ENCODE measurements around the gene ERICH6B.

ERICH6B gene

DNA sequence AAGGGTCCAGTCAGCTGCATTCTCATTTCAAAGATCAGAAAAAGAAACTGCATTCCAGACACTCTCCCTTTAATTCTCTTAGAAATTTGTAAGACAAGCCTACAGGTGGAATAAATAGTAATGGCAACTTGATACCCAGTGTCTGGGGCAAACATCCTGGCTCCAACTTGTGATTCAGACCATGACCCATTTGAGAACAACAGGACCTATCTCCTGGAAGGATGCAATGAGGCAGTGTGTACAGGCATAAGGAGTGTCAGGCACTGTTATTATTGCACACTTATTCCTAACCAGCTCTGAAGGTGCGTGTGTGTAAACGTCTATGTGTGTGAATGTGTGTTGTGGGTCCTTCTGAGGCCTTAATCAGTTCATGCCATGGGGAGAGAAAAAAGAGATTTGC is 13.9 kb downstream of the ERICH6B start:
- peaks cover 3 to 7% of the 10 kb centered on the region in 2 donors for H3K27me3 ChIP-seq (ENCODE audit: control insufficient read depth in 1 of 2, insufficient read depth in 2 of 2, low read length in 2 of 2)
- H3K9me3 ChIP-seq (ENCODE audit: control insufficient read depth in 2 of 2, low read length in 2 of 2) = no peaks in the 10 kb centered on the region
- H3K36me3 ChIP-seq (ENCODE audit: control insufficient read depth in 2 of 2, insufficient read depth in 2 of 2, low read length in 2 of 2) = no peaks in the 10 kb centered on the region
- H3K9ac ChIP-seq (ENCODE audit: low read length in 2 of 2) = no peak overlapping the region
- no peak overlapping the region for H3K27ac ChIP-seq (ENCODE audit: low read length)
- H3K4me1 ChIP-seq (ENCODE audit: control insufficient read depth, insufficient read depth, low read length) = no peaks in the 10 kb centered on the region
- no peak overlapping the region for H3K4me3 ChIP-seq (ENCODE audit: low read length in 2 of 2)

DNA sequence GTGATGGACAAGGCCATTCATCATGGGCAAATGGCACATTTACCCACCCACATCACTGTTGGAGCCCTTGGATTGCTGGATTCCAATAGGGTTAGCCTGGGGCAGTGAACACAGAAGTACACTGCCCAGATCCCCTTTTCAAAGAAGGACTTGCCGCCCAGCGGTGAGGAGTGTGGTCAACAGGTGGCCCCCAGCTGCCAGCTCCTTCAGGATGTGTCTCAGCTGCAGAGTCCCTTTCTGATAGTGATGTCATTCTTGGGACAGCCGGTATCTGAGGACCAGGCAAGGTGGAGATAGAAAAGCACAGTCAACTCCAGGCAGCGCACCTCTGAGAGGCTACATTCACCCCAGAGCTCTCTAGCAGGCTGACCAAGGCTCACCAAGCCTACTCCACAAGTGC is 16.9 kb downstream of the ERICH6B start:
- H3K36me3 ChIP-seq (ENCODE audit: control insufficient read depth in 2 of 2, insufficient read depth in 2 of 2, low read length in 2 of 2) = no peaks in the 10 kb centered on the region
- no peak overlapping the region for H3K9ac ChIP-seq (ENCODE audit: low read length in 2 of 2)
- no peaks in the 10 kb centered on the region for H3K4me1 ChIP-seq (ENCODE audit: control insufficient read depth, insufficient read depth, low read length)
- no peaks in the 10 kb centered on the region for H3K9me3 ChIP-seq (ENCODE audit: control insufficient read depth in 2 of 2, low read length in 2 of 2)
- H3K27me3 ChIP-seq (ENCODE audit: control insufficient read depth in 1 of 2, insufficient read depth in 2 of 2, low read length in 2 of 2) = peaks cover 3 to 7% of the 10 kb centered on the region in 2 donors
- H3K4me3 ChIP-seq (ENCODE audit: low read length in 2 of 2) = no peak overlapping the region
- no peak overlapping the region for H3K27ac ChIP-seq (ENCODE audit: low read length)

GRCh38 chr13:45596800-45597475 is 18.6 kb downstream of the ERICH6B start:
- no peaks in the 10 kb centered on the region for H3K4me1 ChIP-seq (ENCODE audit: control insufficient read depth, insufficient read depth, low read length)
- no peak overlapping the region for H3K4me3 ChIP-seq (ENCODE audit: low read length in 2 of 2)
- peaks cover 3 to 7% of the 10 kb centered on the region in 2 donors for H3K27me3 ChIP-seq (ENCODE audit: control insufficient read depth in 1 of 2, insufficient read depth in 2 of 2, low read length in 2 of 2)
- no peak overlapping the region for H3K27ac ChIP-seq (ENCODE audit: low read length)
- no peaks in the 10 kb centered on the region for H3K9me3 ChIP-seq (ENCODE audit: control insufficient read depth in 2 of 2, low read length in 2 of 2)
- H3K9ac ChIP-seq (ENCODE audit: low read length in 2 of 2) = no peak overlapping the region
- no peaks in the 10 kb centered on the region for H3K36me3 ChIP-seq (ENCODE audit: control insufficient read depth in 2 of 2, insufficient read depth in 2 of 2, low read length in 2 of 2)

DNA sequence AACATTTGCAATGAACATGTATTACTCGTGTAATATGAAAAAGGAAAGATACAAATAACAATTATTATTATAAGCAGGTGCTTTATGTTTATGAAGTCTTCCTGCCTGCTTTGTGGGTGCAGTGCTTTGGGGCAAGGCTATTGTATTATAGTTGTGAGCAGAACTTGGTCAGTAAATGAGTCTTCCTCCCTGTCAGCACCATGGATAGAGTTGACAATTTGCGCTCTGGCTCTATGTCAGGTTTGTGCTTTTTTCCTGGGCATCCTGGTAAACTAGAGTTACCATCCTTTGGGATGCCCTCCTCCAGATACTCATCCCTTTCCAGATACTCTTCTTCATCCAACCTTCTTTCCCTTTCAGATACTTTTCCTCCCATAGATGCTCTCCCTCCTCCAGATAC is 19.6 kb downstream of the ERICH6B start:
- Histone ChIP-seq H3K27ac (ENCODE audit: low read length) (no peak overlapping the region), H3K4me1 (ENCODE audit: control insufficient read depth, insufficient read depth, low read length) (no peaks in the 10 kb centered on the region), H3K9me3 (ENCODE audit: control insufficient read depth in 2 of 2, low read length in 2 of 2) (no peaks in the 10 kb centered on the region), H3K27me3 (ENCODE audit: control insufficient read depth in 1 of 2, insufficient read depth in 2 of 2, low read length in 2 of 2) (peaks cover 3 to 7% of the 10 kb centered on the region in 2 donors), H3K9ac (ENCODE audit: low read length in 2 of 2) (no peak overlapping the region), H3K4me3 (ENCODE audit: low read length in 2 of 2) (no peak overlapping the region), H3K36me3 (ENCODE audit: control insufficient read depth in 2 of 2, insufficient read depth in 2 of 2, low read length in 2 of 2) (no peaks in the 10 kb centered on the region)

GRCh38 chr13:45594764-45595163 is 20.8 kb downstream of the ERICH6B start:
- Histone ChIP-seq H3K36me3 (ENCODE audit: control insufficient read depth in 2 of 2, insufficient read depth in 2 of 2, low read length in 2 of 2) (no peaks in the 10 kb centered on the region), H3K27ac (ENCODE audit: low read length) (no peak overlapping the region), H3K4me3 (ENCODE audit: low read length in 2 of 2) (no peak overlapping the region), H3K27me3 (ENCODE audit: control insufficient read depth in 1 of 2, insufficient read depth in 2 of 2, low read length in 2 of 2) (peaks cover 3 to 4% of the 10 kb centered on the region in 2 donors), H3K9me3 (ENCODE audit: control insufficient read depth in 2 of 2, low read length in 2 of 2) (no peaks in the 10 kb centered on the region), H3K9ac (ENCODE audit: low read length in 2 of 2) (no peak overlapping the region), H3K4me1 (ENCODE audit: control insufficient read depth, insufficient read depth, low read length) (no peaks in the 10 kb centered on the region)

- Histone ChIP-seq H3K27me3 (ENCODE audit: control insufficient read depth in 1 of 2, insufficient read depth in 2 of 2, low read length in 2 of 2) (peaks cover 2 to 3% of the 10 kb centered on the region in 2 donors), H3K9ac (ENCODE audit: low read length in 2 of 2) (no peak overlapping the region), H3K27ac (ENCODE audit: low read length) (no peak overlapping the region), H3K4me1 (ENCODE audit: control insufficient read depth, insufficient read depth, low read length) (no peaks in the 10 kb centered on the region), H3K36me3 (ENCODE audit: control insufficient read depth in 2 of 2, insufficient read depth in 2 of 2, low read length in 2 of 2) (no peaks in the 10 kb centered on the region), H3K4me3 (ENCODE audit: low read length in 2 of 2) (no peak overlapping the region), H3K9me3 (ENCODE audit: control insufficient read depth in 2 of 2, low read length in 2 of 2) (no peaks in the 10 kb centered on the region)
Observed at GRCh38 chr13:45594227-45594626, 21.3 kb downstream of the ERICH6B start.

- Histone ChIP-seq H3K9ac (ENCODE audit: low read length in 2 of 2) (no peak overlapping the region), H3K9me3 (ENCODE audit: control insufficient read depth in 2 of 2, low read length in 2 of 2) (no peaks in the 10 kb centered on the region), H3K4me1 (ENCODE audit: control insufficient read depth, insufficient read depth, low read length) (no peaks in the 10 kb centered on the region), H3K27ac (ENCODE audit: low read length) (no peak overlapping the region), H3K27me3 (ENCODE audit: control insufficient read depth in 1 of 2, insufficient read depth in 2 of 2, low read length in 2 of 2) (peaks cover 0 to 2% of the 10 kb centered on the region in 2 donors), H3K36me3 (ENCODE audit: control insufficient read depth in 2 of 2, insufficient read depth in 2 of 2, low read length in 2 of 2) (no peaks in the 10 kb centered on the region), H3K4me3 (ENCODE audit: low read length in 2 of 2) (no peak overlapping the region)
Observed at GRCh38 chr13:45592758-45593157, 22.8 kb downstream of the ERICH6B start.

DNA sequence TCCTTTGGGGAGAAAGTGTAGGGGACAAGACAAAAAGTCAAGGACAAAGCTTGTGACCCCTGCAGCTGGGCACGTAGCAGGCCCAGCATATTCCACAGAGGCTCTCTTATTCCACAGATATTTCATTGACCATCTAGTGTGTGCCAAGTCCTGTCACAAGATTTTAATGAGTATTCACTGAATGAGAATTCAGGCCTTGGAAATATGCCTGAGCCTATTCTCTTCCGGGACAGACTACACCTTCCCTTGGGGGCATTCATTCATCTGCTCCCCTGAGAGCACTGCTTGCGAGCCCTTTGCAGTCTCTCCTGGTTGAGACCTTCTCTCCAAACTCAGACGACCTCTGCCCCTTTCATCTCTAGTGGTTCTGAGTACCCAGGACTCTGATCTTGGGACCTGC is 25.5 kb downstream of the ERICH6B start:
- H3K27me3 ChIP-seq (ENCODE audit: control insufficient read depth in 1 of 2, insufficient read depth in 2 of 2, low read length in 2 of 2) = no peaks in the 10 kb centered on the region
- H3K4me1 ChIP-seq (ENCODE audit: control insufficient read depth, insufficient read depth, low read length) = no peaks in the 10 kb centered on the region
- H3K9me3 ChIP-seq (ENCODE audit: control insufficient read depth in 2 of 2, low read length in 2 of 2) = no peaks in the 10 kb centered on the region
- H3K4me3 ChIP-seq (ENCODE audit: low read length in 2 of 2) = no peak overlapping the region
- H3K36me3 ChIP-seq (ENCODE audit: control insufficient read depth in 2 of 2, insufficient read depth in 2 of 2, low read length in 2 of 2) = no peaks in the 10 kb centered on the region
- no peak overlapping the region for H3K9ac ChIP-seq (ENCODE audit: low read length in 2 of 2)
- no peak overlapping the region for H3K27ac ChIP-seq (ENCODE audit: low read length)

GRCh38 chr13:45587897-45588296 is 27.6 kb downstream of the ERICH6B start:
- H3K4me3 ChIP-seq (ENCODE audit: low read length in 2 of 2) = no peak overlapping the region
- no peaks in the 10 kb centered on the region for H3K4me1 ChIP-seq (ENCODE audit: control insufficient read depth, insufficient read depth, low read length)
- no peaks in the 10 kb centered on the region for H3K9me3 ChIP-seq (ENCODE audit: control insufficient read depth in 2 of 2, low read length in 2 of 2)
- no peak overlapping the region for H3K9ac ChIP-seq (ENCODE audit: low read length in 2 of 2)
- no peak overlapping the region for H3K27ac ChIP-seq (ENCODE audit: low read length)
- H3K27me3 ChIP-seq (ENCODE audit: control insufficient read depth in 1 of 2, insufficient read depth in 2 of 2, low read length in 2 of 2) = no peaks in the 10 kb centered on the region
- H3K36me3 ChIP-seq (ENCODE audit: control insufficient read depth in 2 of 2, insufficient read depth in 2 of 2, low read length in 2 of 2) = no peaks in the 10 kb centered on the region

DNA sequence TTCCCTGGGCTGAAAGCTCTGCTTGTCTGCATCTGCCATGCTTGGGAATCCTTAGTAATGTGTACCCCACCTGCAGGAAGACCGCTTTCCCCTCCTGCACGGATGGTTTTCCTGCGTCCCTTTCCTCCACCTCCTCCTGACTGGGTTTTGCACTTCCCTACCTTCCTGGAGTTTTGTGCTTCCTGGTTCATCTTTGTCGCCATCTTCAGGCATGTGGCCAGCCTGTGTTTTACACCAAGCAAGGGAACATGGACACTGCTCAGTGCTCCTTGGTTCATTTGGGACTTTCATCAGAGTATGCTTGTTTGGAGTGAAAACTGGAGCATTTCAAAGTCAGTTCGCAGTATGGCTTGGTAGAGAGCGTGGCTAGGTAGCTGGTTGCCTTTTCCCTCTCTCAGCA is 30.7 kb downstream of the ERICH6B start:
- Histone ChIP-seq H3K27ac (ENCODE audit: low read length) (no peak overlapping the region), H3K4me3 (ENCODE audit: low read length in 2 of 2) (no peak overlapping the region), H3K9me3 (ENCODE audit: control insufficient read depth in 2 of 2, low read length in 2 of 2) (no peaks in the 10 kb centered on the region), H3K4me1 (ENCODE audit: control insufficient read depth, insufficient read depth, low read length) (no peaks in the 10 kb centered on the region), H3K9ac (ENCODE audit: low read length in 2 of 2) (no peak overlapping the region), H3K36me3 (ENCODE audit: control insufficient read depth in 2 of 2, insufficient read depth in 2 of 2, low read length in 2 of 2) (no peaks in the 10 kb centered on the region), H3K27me3 (ENCODE audit: control insufficient read depth in 1 of 2, insufficient read depth in 2 of 2, low read length in 2 of 2) (no peaks in the 10 kb centered on the region)

- no peak overlapping the region for H3K9ac ChIP-seq (ENCODE audit: low read length in 2 of 2)
- no peak overlapping the region for H3K4me3 ChIP-seq (ENCODE audit: low read length in 2 of 2)
- H3K27me3 ChIP-seq (ENCODE audit: control insufficient read depth in 1 of 2, insufficient read depth in 2 of 2, low read length in 2 of 2) = no peaks in the 10 kb centered on the region
- H3K4me1 ChIP-seq (ENCODE audit: control insufficient read depth, insufficient read depth, low read length) = no peaks in the 10 kb centered on the region
- H3K27ac ChIP-seq (ENCODE audit: low read length) = no peak overlapping the region
- no peaks in the 10 kb centered on the region for H3K36me3 ChIP-seq (ENCODE audit: control insufficient read depth in 2 of 2, insufficient read depth in 2 of 2, low read length in 2 of 2)
- H3K9me3 ChIP-seq (ENCODE audit: control insufficient read depth in 2 of 2, low read length in 2 of 2) = no peaks in the 10 kb centered on the region
Observed at GRCh38 chr13:45582408-45583076, 33.0 kb downstream of the ERICH6B start.
